ENCODE data around the gene ELF3. TPM values are rescaled to one million over a fixed set of nuclear protein-coding genes. Genes with fewer than 3 reads are reported as not detected.

The ELF3 gene
- total and polyA plus RNA-seq, 2 of the 13 experiments (the other 11 are each of a cell fraction or from before 2014, with no cell fraction given): 11.5 to 55.1 TPM

- TF ChIP-seq POLR2AphosphoS2 (IDR thresholded peaks at IDR 0.05; ENCODE audit: low read depth, low read length): no peak
- no peak for TF ChIP-seq PLRG1 (conservative IDR thresholded peaks at IDR 0.05)
- peak; percentile 42; the same call in 1 of the 2 replicates for TF ChIP-seq ZNF563 (CRISPR knock-in tag; IDR thresholded peaks at IDR 0.05)
- no peak for TF ChIP-seq ZNF20 (CRISPR knock-in tag; IDR thresholded peaks at IDR 0.05)
- TF ChIP-seq THAP8 (CRISPR knock-in tag; IDR thresholded peaks at IDR 0.05; ENCODE audit: borderline replicate concordance): no peak
- TF ChIP-seq ZBTB33 (CRISPR knock-in tag; IDR thresholded peaks at IDR 0.05): no peak
- no peak for TF ChIP-seq BRF2 (CRISPR knock-in tag; IDR thresholded peaks at IDR 0.05)
- 0 out of 2 replicates have a peak, but pooled peaks have one; percentile 38 for TF ChIP-seq KIAA2018 (CRISPR knock-in tag; IDR thresholded peaks at IDR 0.05; ENCODE audit: borderline replicate concordance)
- 0 out of 2 replicates have a peak, but pooled peaks have one; percentile 66 for TF ChIP-seq HOXA5 (CRISPR knock-in tag; IDR thresholded peaks at IDR 0.05)
- peak; percentile 63; the same call in 1 of the 2 replicates for TF ChIP-seq MTERF4 (CRISPR knock-in tag; IDR thresholded peaks at IDR 0.05)
- TF ChIP-seq SOX13 (IDR thresholded peaks at IDR 0.05): 0 out of 2 replicates have a peak, but pooled peaks have one; percentile 41
- TF ChIP-seq SOX13 (CRISPR knock-in tag; conservative IDR thresholded peaks at IDR 0.05 in 1 of 2, IDR thresholded peaks at IDR 0.05 in 1 of 2): peak in 1 of 2 experiments; percentile 33; a peak in 2 of 4 replicates
- no peak for TF ChIP-seq PHF5A (CRISPR knock-in tag; IDR thresholded peaks at IDR 0.05; ENCODE audit: low read depth, unreplicated experiment)
- TF ChIP-seq JDP2 (CRISPR knock-in tag; IDR thresholded peaks at IDR 0.05; ENCODE audit: borderline replicate concordance): no peak; the same call in 1 of the 2 replicates
These were observed at the start of gene ELF3 (continued) for GRCh38 chr1:202010180-202011015.
